HepG2 (cell line): ENCODE measurements around the gene CCDC142. TPM values are rescaled to one million over a fixed set of nuclear protein-coding genes. Genes with fewer than 3 reads are reported as not detected.

Experiments used
- ASH2L ChIP-seq: fragments of 300-600, 200-600 bp; sonication (generic); IDR thresholded peaks from 2 replicates; pipeline ENCODE4 v1.7.0; 2017; ENCODE audit warnings: low read depth, mild to moderate bottlenecking, moderate library complexity, mixed read lengths, low read length; ENCODE audit not compliant: insufficient read length
- HMGXB4 ChIP-seq, 2 experiments: sonication (generic) in 1 of 2; formaldehyde crosslinking in 1 of 2; IDR thresholded peaks; 2 replicates each; pipeline versions ENCODE4 v1.4.0 to v1.6.1; 2018 to 2020; ENCODE audit warnings: missing genetic modification reagents in 2 of 2, borderline replicate concordance in 1 of 2, low read depth in 1 of 2, mild to moderate bottlenecking in 1 of 2, missing biosample characterization in 1 of 2
- PITX1 ChIP-seq: sonication (generic); formaldehyde crosslinking; IDR thresholded peaks from 2 replicates; pipeline ENCODE4 v1.5.1; 2020; ENCODE audit warnings: mild to moderate bottlenecking, missing genetic modification reagents
- SCMH1 ChIP-seq: sonication (generic); formaldehyde crosslinking; IDR thresholded peaks from 2 replicates; pipeline ENCODE4 v1.9.0; 2021; ENCODE audit warnings: missing genetic modification reagents, mild to moderate bottlenecking, borderline replicate concordance
- TRAFD1 ChIP-seq: sonication (generic); formaldehyde crosslinking; IDR thresholded peaks from 2 replicates; pipeline ENCODE4 v1.5.1; 2020; ENCODE audit warnings: missing genetic modification reagents, mild to moderate bottlenecking, borderline replicate concordance
- ZBTB14 ChIP-seq: sonication (generic); formaldehyde crosslinking; IDR thresholded peaks from 2 replicates; pipeline ENCODE4 v1.4.0; 2020; ENCODE audit warnings: missing genetic modification reagents
- ZBTB26 ChIP-seq: IDR thresholded peaks from 2 replicates; pipeline ENCODE4 v1.6.1; 2016; ENCODE audit warnings: missing compliant biosample characterization, missing genetic modification reagents, borderline replicate concordance
- ZNF282 ChIP-seq: fragments of 450-650 bp; IDR thresholded peaks from 2 replicates; pipeline ENCODE4 v1.6.1; 2018; ENCODE audit not compliant: partially characterized antibody
- ZNF512B ChIP-seq: sonication (generic); formaldehyde crosslinking; IDR thresholded peaks from 2 replicates; pipeline ENCODE4 v1.5.1; 2020; ENCODE audit warnings: missing genetic modification reagents, mild to moderate bottlenecking, borderline replicate concordance
- ZNF552 ChIP-seq: sonication (generic); formaldehyde crosslinking; IDR thresholded peaks from 2 replicates; pipeline ENCODE4 v1.9.0; 2022; ENCODE audit warnings: missing genetic modification reagents, mild to moderate bottlenecking, borderline replicate concordance
- ZNF646 ChIP-seq: sonication (generic); formaldehyde crosslinking; IDR thresholded peaks from 2 replicates; pipeline ENCODE4 v1.9.0; 2021; ENCODE audit warnings: mild to moderate bottlenecking, missing genetic modification reagents
- polyA plus RNA-seq, 8 experiments: library from polyadenylated mRNA; depleted of rRNA in 3 of 8; stranded (reverse) in 7 of 8; unstranded in 1 of 8; fragments of >200 nt; fragmentation: Illumina TruSeq in 4 of 8; extraction: Trizol in 4 of 8; gene quantifications; 2 replicates each; pipeline versions ENCODE4 v1.2.1 to v1.2.3, GENCODE V29; 2011 to 2016; ENCODE audit warnings: low read depth in 4 of 8, missing spikeins in 1 of 8, mixed read lengths in 1 of 8; ENCODE audit not compliant: insufficient read depth in 1 of 8
- total RNA-seq, 5 experiments: library from RNA; depleted of rRNA; stranded (reverse); fragments of >200 nt; fragmentation: Illumina TruSeq; extraction: Trizol; gene quantifications; 2 replicates each; pipeline ENCODE4 v1.2.3, GENCODE V29; 2016; ENCODE audit warnings: low read depth in 1 of 5

The CCDC142 gene
- total and polyA plus RNA-seq, 2 of the 13 experiments (the other 11 are each of a cell fraction or from before 2014, with no cell fraction given): 14.7 to 30.4 TPM

- TF ChIP-seq ZBTB14 (CRISPR knock-in tag): no peak
- no peak for TF ChIP-seq ZNF646
- peak; percentile 28; the same call in 1 of the 2 replicates for TF ChIP-seq ZBTB26 (CRISPR knock-in tag)
- no peak for TF ChIP-seq SCMH1
- no peak for TF ChIP-seq ZNF512B
- peak in 1 of 2 experiments; percentile 39; a peak in 3 of 4 replicates for TF ChIP-seq HMGXB4 (CRISPR knock-in tag; IDR thresholded peaks at IDR 0.05; ENCODE audit: borderline replicate concordance in 1 of 2, low read depth in 1 of 2)
- TF ChIP-seq PITX1 (CRISPR knock-in tag): peak; percentile 90; the same call in 1 of the 2 replicates
- peak; percentile 85; the same call in 1 of the 2 replicates for TF ChIP-seq TRAFD1 (CRISPR knock-in tag)
- TF ChIP-seq ZNF552 (CRISPR knock-in tag): peak; percentile 88
- no peak for TF ChIP-seq ZNF282
- peak; percentile 88 for TF ChIP-seq ASH2L
Measured at GRCh38 chr2:74457549-74458131, 25.2 kb downstream of the CCDC142 start (continued).
